ENCODE results near the gene OR11L1. TPM values are rescaled to one million over a fixed set of nuclear protein-coding genes. Genes with fewer than 3 reads are reported as not detected.

Gene OR11L1
- total RNA-seq, 1 donor from 2014 or later = not detected

DNA sequence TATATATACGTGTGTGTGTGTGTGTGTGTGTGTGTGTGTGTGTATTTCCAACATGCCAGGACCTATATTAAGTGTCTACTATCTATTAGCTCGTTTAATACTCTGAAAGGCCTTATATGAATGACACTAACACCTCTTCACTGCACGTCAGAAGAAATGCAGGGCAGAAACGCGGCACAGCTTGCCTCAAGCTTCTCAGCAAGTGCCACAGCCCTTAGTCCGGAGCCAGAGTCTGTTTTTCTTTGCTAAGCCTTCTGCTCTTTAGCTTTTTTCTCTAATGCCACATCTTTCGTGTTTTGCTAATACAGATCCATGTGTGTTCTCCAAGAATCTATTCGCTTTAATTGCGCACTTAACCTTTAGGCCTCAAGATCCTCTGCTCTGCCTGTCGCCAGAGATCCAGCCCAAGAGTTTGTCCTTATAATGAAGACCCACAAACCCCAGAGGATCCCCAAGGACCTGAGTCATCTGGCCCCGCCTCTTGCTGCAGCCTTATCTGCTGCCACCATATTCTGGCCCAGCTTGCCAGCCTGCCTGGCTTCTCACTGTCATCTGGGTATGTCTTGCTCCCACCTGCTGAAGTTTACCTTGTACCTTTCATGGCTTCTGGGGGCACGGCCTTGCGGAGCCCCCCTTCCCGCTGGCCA lies 13.3 kb upstream of the OR11L1 start:
- Histone ChIP-seq H3K27ac (ENCODE audit: low read depth, low read length) (no peak overlapping the region), H3K4me3 (ENCODE audit: low read length in 3 of 3) (no peak overlapping the region), H3K4me1 (ENCODE audit: control insufficient read depth in 3 of 3, insufficient read depth in 3 of 3, low read length in 3 of 3) (no peaks in the 10 kb centered on the region), H3K27me3 (ENCODE audit: control insufficient read depth in 3 of 3, insufficient read depth in 3 of 3, low read length in 3 of 3) (peaks cover 6 to 14% (median 10%) of the 10 kb centered on the region in 3 donors), H3K9me3 (ENCODE audit: control insufficient read depth in 3 of 3, low read length in 3 of 3) (no peaks in the 10 kb centered on the region), H3K9ac (ENCODE audit: low read depth in 1 of 3, low read length in 3 of 3) (no peak overlapping the region), H3K36me3 (ENCODE audit: control insufficient read depth in 3 of 3, insufficient read depth in 3 of 3, low read length in 3 of 3) (no peaks in the 10 kb centered on the region)

DNA sequence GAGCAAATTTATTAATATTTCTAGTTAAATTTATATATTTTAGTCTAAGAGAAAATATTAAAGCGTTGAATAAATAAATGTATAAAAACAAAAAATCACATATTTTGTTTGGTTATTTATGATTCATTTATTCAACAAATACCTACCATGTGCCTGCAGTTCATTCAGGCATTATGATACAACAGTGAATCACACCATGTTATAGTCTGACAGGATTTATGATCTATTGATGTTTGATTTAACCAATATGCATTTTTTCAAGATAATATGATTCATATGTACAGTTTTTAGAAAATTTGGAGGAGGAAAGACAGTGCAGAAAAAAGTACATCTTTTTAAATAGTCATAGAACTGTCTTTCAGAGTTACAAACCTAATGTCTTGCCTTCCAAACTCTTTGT lies 7.9 kb upstream of the OR11L1 start:
- H3K27me3 ChIP-seq (ENCODE audit: control insufficient read depth in 3 of 3, insufficient read depth in 3 of 3, low read length in 3 of 3) = no peaks in the 10 kb centered on the region

DNA sequence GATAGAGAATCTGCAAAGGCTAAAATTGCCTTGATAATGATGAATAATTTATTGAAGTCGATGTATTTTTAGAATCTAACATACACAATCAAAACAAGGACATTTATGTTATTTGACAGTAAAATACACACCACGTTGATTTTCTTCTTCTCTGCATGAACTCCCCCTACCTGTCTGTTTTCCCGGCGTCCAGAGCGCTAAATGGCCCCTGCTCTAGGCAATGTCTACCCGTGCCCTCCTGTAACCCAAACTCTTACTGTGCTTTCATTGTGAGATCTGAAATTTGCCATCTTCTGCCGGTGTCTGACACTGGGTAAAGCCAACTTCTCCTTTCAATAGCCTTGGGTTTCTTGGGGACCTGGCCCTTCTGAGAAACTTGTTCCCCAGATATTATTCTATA lies 6.7 kb upstream of the OR11L1 start:
- H3K4me1 ChIP-seq (ENCODE audit: control insufficient read depth in 3 of 3, insufficient read depth in 3 of 3, low read length in 3 of 3) = no peaks in the 10 kb centered on the region
- no peak overlapping the region for H3K4me3 ChIP-seq (ENCODE audit: low read length in 3 of 3)
- no peak overlapping the region for H3K27ac ChIP-seq (ENCODE audit: low read depth, low read length)
- H3K36me3 ChIP-seq (ENCODE audit: control insufficient read depth in 3 of 3, insufficient read depth in 3 of 3, low read length in 3 of 3) = no peaks in the 10 kb centered on the region
- H3K9me3 ChIP-seq (ENCODE audit: control insufficient read depth in 3 of 3, low read length in 3 of 3) = no peaks in the 10 kb centered on the region
- no peak overlapping the region for H3K9ac ChIP-seq (ENCODE audit: low read depth in 1 of 3, low read length in 3 of 3)
- no peaks in the 10 kb centered on the region for H3K27me3 ChIP-seq (ENCODE audit: control insufficient read depth in 3 of 3, insufficient read depth in 3 of 3, low read length in 3 of 3)

More for the DNA sequence above, 7.9 kb upstream of the OR11L1 start:
- Histone ChIP-seq H3K9ac (ENCODE audit: low read depth in 1 of 3, low read length in 3 of 3) (no peak overlapping the region), H3K4me1 (ENCODE audit: control insufficient read depth in 3 of 3, insufficient read depth in 3 of 3, low read length in 3 of 3) (no peaks in the 10 kb centered on the region), H3K9me3 (ENCODE audit: control insufficient read depth in 3 of 3, low read length in 3 of 3) (no peaks in the 10 kb centered on the region), H3K4me3 (ENCODE audit: low read length in 3 of 3) (no peak overlapping the region), H3K36me3 (ENCODE audit: control insufficient read depth in 3 of 3, insufficient read depth in 3 of 3, low read length in 3 of 3) (no peaks in the 10 kb centered on the region), H3K27ac (ENCODE audit: low read depth, low read length) (no peak overlapping the region)

DNA sequence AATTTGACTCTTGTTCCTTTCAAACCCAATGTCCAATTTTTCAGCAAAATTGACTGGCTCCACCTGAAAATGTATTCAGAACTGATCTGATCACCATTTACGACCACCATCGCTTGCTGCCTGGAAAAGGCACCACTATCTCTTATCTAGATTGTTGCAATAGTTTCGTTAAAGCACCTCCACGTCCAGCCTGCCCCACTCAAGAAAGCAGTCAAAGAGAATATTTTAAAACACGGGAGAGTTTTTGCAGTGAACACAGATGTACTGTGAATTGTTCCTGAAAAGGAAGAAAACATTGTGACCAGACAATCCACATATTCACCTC lies 4.0 kb upstream of the OR11L1 start:
- Histone ChIP-seq H3K27me3 (ENCODE audit: control insufficient read depth in 3 of 3, insufficient read depth in 3 of 3, low read length in 3 of 3) (no peaks in the 10 kb centered on the region), H3K4me1 (ENCODE audit: control insufficient read depth in 3 of 3, insufficient read depth in 3 of 3, low read length in 3 of 3) (no peaks in the 10 kb centered on the region), H3K36me3 (ENCODE audit: control insufficient read depth in 3 of 3, insufficient read depth in 3 of 3, low read length in 3 of 3) (no peaks in the 10 kb centered on the region), H3K9ac (ENCODE audit: low read depth in 1 of 3, low read length in 3 of 3) (no peak overlapping the region), H3K4me3 (ENCODE audit: low read length in 3 of 3) (no peak overlapping the region), H3K27ac (ENCODE audit: low read depth, low read length) (no peak overlapping the region), H3K9me3 (ENCODE audit: control insufficient read depth in 3 of 3, low read length in 3 of 3) (peaks cover 0 to 2% (median 0%) of the 10 kb centered on the region in 3 donors)

DNA sequence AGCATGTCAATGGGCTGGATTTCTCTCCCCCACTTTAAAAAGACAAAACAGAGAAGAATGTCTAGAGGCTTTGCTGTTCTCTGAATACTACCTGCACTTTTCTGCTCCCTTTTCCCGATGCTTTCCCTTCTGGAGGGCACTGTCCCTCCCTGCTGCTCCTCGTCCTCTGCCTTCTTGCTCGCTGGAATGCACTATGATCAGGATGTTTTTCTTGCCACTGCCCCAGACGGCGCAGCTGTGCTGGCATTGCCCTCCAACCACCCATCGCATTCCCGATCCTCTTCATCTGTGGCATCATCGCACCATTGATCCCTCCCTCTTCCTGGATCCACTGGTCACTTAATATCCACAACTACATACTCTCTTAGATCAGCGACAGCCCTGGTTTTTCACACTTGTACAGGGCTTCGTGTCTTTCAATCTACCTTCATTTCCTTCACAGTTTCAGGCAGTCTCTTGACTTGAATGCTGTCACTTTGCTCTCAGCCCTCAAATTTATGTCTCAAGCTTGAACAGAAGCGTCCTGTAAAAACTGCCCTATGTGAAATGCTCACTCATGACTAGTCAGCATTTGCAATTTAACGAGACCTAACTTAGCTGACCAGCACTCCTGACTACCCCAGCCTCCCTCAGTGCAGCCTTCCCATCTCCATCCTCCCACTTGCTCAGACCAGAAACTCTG lies 3.5 kb upstream of the OR11L1 start:
- H3K4me1 ChIP-seq (ENCODE audit: control insufficient read depth in 3 of 3, insufficient read depth in 3 of 3, low read length in 3 of 3) = no peaks in the 10 kb centered on the region
- H3K4me3 ChIP-seq (ENCODE audit: low read length in 3 of 3) = no peak overlapping the region
- no peaks in the 10 kb centered on the region for H3K36me3 ChIP-seq (ENCODE audit: control insufficient read depth in 3 of 3, insufficient read depth in 3 of 3, low read length in 3 of 3)
- no peak overlapping the region for H3K27ac ChIP-seq (ENCODE audit: low read depth, low read length)
- no peaks in the 10 kb centered on the region for H3K27me3 ChIP-seq (ENCODE audit: control insufficient read depth in 3 of 3, insufficient read depth in 3 of 3, low read length in 3 of 3)
- H3K9me3 ChIP-seq (ENCODE audit: control insufficient read depth in 3 of 3, low read length in 3 of 3) = peaks cover 0 to 2% (median 0%) of the 10 kb centered on the region in 3 donors
- H3K9ac ChIP-seq (ENCODE audit: low read depth in 1 of 3, low read length in 3 of 3) = no peak overlapping the region

DNA sequence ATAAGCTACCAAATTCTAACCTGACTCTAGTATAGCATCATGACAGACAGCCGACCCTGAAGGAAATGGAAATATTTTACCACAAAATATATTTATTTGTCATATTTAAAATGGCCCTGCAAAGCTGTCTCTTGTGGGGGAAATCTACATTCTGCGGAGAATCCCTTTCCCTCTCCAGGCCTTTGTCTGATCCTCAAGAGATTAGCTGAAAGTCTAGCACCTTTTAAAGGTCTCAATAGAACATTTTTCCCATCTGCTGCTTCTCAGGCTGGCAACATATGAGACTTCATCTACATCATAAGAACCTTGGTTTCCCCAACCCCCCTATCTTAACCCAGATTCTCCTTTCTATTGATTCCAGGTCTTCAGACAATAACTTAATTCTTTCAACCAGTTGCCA lies 1.7 kb upstream of the OR11L1 start:
- Histone ChIP-seq H3K27ac (ENCODE audit: low read depth, low read length) (no peak overlapping the region), H3K9me3 (ENCODE audit: control insufficient read depth in 3 of 3, low read length in 3 of 3) (peaks cover 0 to 2% (median 0%) of the 10 kb centered on the region in 3 donors), H3K27me3 (ENCODE audit: control insufficient read depth in 3 of 3, insufficient read depth in 3 of 3, low read length in 3 of 3) (no peaks in the 10 kb centered on the region), H3K9ac (ENCODE audit: low read depth in 1 of 3, low read length in 3 of 3) (no peak overlapping the region), H3K4me1 (ENCODE audit: control insufficient read depth in 3 of 3, insufficient read depth in 3 of 3, low read length in 3 of 3) (no peaks in the 10 kb centered on the region), H3K36me3 (ENCODE audit: control insufficient read depth in 3 of 3, insufficient read depth in 3 of 3, low read length in 3 of 3) (no peaks in the 10 kb centered on the region), H3K4me3 (ENCODE audit: low read length in 3 of 3) (no peak overlapping the region)

DNA sequence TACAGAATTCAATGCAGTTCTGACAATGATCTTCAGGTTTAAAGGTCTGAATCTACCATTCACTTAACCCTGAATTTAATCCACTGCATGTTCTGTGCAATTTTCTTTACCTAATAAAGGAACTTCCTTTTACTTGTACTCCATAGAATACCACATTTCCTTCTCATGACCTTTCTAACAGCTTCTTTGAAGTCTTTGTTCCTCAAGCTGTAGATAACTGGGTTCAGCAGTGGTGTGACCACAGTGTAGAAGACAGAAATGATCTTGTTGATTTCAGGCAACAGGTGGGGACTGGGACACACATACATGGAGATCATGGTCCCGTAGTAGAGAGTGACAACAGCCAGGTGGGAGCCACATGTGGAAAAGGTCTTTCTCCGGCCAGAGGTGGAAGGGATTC lies 878 bp downstream of the OR11L1 start:
- H3K9ac ChIP-seq (ENCODE audit: low read depth in 1 of 3, low read length in 3 of 3) = no peak overlapping the region
- H3K4me1 ChIP-seq (ENCODE audit: control insufficient read depth in 3 of 3, insufficient read depth in 3 of 3, low read length in 3 of 3) = no peaks in the 10 kb centered on the region
- H3K4me3 ChIP-seq (ENCODE audit: low read length in 3 of 3) = no peak overlapping the region
- H3K27me3 ChIP-seq (ENCODE audit: control insufficient read depth in 3 of 3, insufficient read depth in 3 of 3, low read length in 3 of 3) = no peaks in the 10 kb centered on the region
- H3K9me3 ChIP-seq (ENCODE audit: control insufficient read depth in 3 of 3, low read length in 3 of 3) = peaks cover 0 to 2% (median 0%) of the 10 kb centered on the region in 3 donors
- H3K36me3 ChIP-seq (ENCODE audit: control insufficient read depth in 3 of 3, insufficient read depth in 3 of 3, low read length in 3 of 3) = no peaks in the 10 kb centered on the region
- H3K27ac ChIP-seq (ENCODE audit: low read depth, low read length) = no peak overlapping the region

DNA sequence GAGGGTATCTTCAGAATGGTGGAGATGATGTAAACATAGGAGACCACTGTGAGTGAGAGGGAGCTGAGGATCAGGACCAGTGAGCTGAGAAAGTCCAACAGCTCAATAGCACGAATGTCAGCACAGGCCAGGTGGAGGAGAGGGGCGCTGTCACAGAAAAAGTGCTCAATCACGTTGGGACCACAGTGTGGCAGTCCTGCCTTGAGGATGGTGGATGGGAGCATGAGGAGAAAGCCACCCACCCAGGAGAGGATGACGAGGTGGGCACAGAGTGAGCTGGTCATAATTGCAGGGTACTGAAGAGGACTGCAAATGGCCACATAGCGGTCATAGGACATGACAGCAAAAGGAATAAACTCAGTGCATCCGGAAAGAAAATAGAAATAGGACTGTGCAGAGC lies 8.1 kb downstream of the OR11L1 start:
- Histone ChIP-seq H3K4me1 (ENCODE audit: control insufficient read depth in 3 of 3, insufficient read depth in 3 of 3, low read length in 3 of 3) (no peaks in the 10 kb centered on the region), H3K27me3 (ENCODE audit: control insufficient read depth in 3 of 3, insufficient read depth in 3 of 3, low read length in 3 of 3) (no peaks in the 10 kb centered on the region), H3K27ac (ENCODE audit: low read depth, low read length) (no peak overlapping the region), H3K4me3 (ENCODE audit: low read length in 3 of 3) (no peak overlapping the region), H3K36me3 (ENCODE audit: control insufficient read depth in 3 of 3, insufficient read depth in 3 of 3, low read length in 3 of 3) (no peaks in the 10 kb centered on the region), H3K9me3 (ENCODE audit: control insufficient read depth in 3 of 3, low read length in 3 of 3) (no peaks in the 10 kb centered on the region), H3K9ac (ENCODE audit: low read depth in 1 of 3, low read length in 3 of 3) (no peak overlapping the region)

DNA sequence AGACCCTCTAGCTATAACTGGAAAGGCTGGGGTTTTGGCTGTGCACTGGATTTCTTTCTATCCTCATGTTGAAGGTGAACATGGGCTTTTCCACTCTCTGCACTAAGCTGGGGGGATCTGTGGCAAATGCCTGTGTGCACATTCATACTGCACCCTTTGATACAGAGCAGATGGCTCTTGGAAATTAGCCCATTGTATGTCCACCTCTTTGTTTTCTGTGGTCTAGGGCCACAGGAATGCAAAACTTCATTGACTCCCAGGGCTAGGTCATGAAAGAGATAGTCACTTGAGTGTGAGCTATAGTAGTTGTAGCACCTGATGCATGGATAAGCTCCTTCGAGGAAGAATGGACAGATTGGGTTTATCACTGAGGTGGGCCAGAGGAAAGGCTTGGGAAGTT lies 12.0 kb downstream of the OR11L1 start:
- no peaks in the 10 kb centered on the region for H3K4me1 ChIP-seq (ENCODE audit: control insufficient read depth in 3 of 3, insufficient read depth in 3 of 3, low read length in 3 of 3)
- H3K9me3 ChIP-seq (ENCODE audit: control insufficient read depth in 3 of 3, low read length in 3 of 3) = no peaks in the 10 kb centered on the region
- no peak overlapping the region for H3K4me3 ChIP-seq (ENCODE audit: low read length in 3 of 3)
- H3K27me3 ChIP-seq (ENCODE audit: control insufficient read depth in 3 of 3, insufficient read depth in 3 of 3, low read length in 3 of 3) = no peaks in the 10 kb centered on the region
- H3K9ac ChIP-seq (ENCODE audit: low read depth in 1 of 3, low read length in 3 of 3) = no peak overlapping the region
- no peaks in the 10 kb centered on the region for H3K36me3 ChIP-seq (ENCODE audit: control insufficient read depth in 3 of 3, insufficient read depth in 3 of 3, low read length in 3 of 3)
- H3K27ac ChIP-seq (ENCODE audit: low read depth, low read length) = no peak overlapping the region

DNA sequence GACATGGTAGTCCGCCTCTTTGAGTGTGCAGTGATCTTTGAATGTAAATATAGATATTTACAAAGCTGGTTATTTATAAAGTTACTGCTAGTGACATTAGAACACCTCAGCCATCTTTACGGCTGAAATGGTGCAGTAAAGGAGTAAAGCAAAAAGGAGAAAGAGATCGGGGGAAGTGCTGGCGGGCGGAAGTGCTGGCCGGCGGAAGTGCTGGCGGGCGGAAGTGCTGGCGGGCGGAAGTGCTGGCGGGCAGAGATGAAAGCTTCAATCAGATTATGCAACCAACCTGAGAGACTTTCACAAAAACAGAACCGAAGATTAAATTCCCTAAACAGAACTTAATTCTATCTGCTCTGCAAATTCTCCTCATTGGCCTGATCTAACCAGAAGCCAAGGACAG lies 16.3 kb downstream of the OR11L1 start:
- no peaks in the 10 kb centered on the region for H3K9me3 ChIP-seq (ENCODE audit: control insufficient read depth in 3 of 3, low read length in 3 of 3)

More for the DNA sequence above, 16.3 kb downstream of the OR11L1 start:
- no peak overlapping the region for H3K4me3 ChIP-seq (ENCODE audit: low read length in 3 of 3)
- no peaks in the 10 kb centered on the region for H3K4me1 ChIP-seq (ENCODE audit: control insufficient read depth in 3 of 3, insufficient read depth in 3 of 3, low read length in 3 of 3)
- H3K27ac ChIP-seq (ENCODE audit: low read depth, low read length) = no peak overlapping the region
- no peak overlapping the region for H3K9ac ChIP-seq (ENCODE audit: low read depth in 1 of 3, low read length in 3 of 3)
- H3K27me3 ChIP-seq (ENCODE audit: control insufficient read depth in 3 of 3, insufficient read depth in 3 of 3, low read length in 3 of 3) = no peaks in the 10 kb centered on the region
- no peaks in the 10 kb centered on the region for H3K36me3 ChIP-seq (ENCODE audit: control insufficient read depth in 3 of 3, insufficient read depth in 3 of 3, low read length in 3 of 3)

Measured in skeletal muscle tissue (tissue), 4 donors.